HG03442 (cell line): ENCODE measurements around the gene GMIP.
A peak's percentile ranks its signal among the peaks of the same experiment; 100 is the strongest.
"Not testable (repeated sequence)": the region's sequence is repeated elsewhere in the genome, so short reads cannot be mapped to it uniquely, and the experiment has no call there.

Experiments
- ATAC-seq: cut with Tn5 transposase; IDR thresholded peaks from one replicate; pipeline ENCODE4 v1.9.1; 2021; ENCODE audit warnings: mild to moderate bottlenecking, moderate library complexity; ENCODE audit not compliant: unreplicated experiment

GMIP gene

GRCh38 chr19:19643158-19644053 is at the start of gene GMIP:
TSS of gene GMIP (minus strand) at chr19:19643657. CDS start at chr19:19643529, 128 bp downstream.
- ATAC-seq, result peak; percentile 64

GRCh38 chr19:19691683-19692082 is 48.2 kb upstream of the GMIP start:
- ATAC-seq, result no peak

- ATAC-seq, result not testable (repeated sequence)
These were observed 45.6 kb upstream of the GMIP start for GRCh38 chr19:19689023-19689422.

- ATAC-seq, result no peak
These were observed 43.6 kb upstream of the GMIP start for GRCh38 chr19:19687090-19687489.

GRCh38 chr19:19686580-19686979 is 43.1 kb upstream of the GMIP start:
- ATAC-seq, result no peak

GRCh38 chr19:19686119-19686518 is 42.7 kb upstream of the GMIP start:
- ATAC-seq, result not testable (repeated sequence)

- ATAC-seq, result no peak
These were observed 36.0 kb upstream of the GMIP start for GRCh38 chr19:19679176-19680073.

- no peak for ATAC-seq
These were observed 34.1 kb upstream of the GMIP start for GRCh38 chr19:19677579-19677978.

- no peak for ATAC-seq
These were observed 30.9 kb upstream of the GMIP start for GRCh38 chr19:19674315-19674714.

GRCh38 chr19:19672816-19673215 is 29.4 kb upstream of the GMIP start:
- ATAC-seq, result no peak

GRCh38 chr19:19670070-19670551 is 26.7 kb upstream of the GMIP start:
- no peak for ATAC-seq

- peak; percentile 57 for ATAC-seq
These were observed 25.0 kb upstream of the GMIP start, which contains the start of gene ZNF101 for GRCh38 chr19:19668230-19669012. TSS of gene ZNF101 (plus strand) at chr19:19668839. CDS start at chr19:19668964, 125 bp downstream.

GRCh38 chr19:19665420-19665948 is 22.0 kb upstream of the GMIP start:
- ATAC-seq, result not testable (repeated sequence)

GRCh38 chr19:19663256-19664120 is 20.0 kb upstream of the GMIP start, which contains the start of gene ATP13A1:
TSS of gene ATP13A1 (minus strand) at chr19:19663676. CDS start at chr19:19663666, 10 bp downstream.
- ATAC-seq, result peak; percentile 76

GRCh38 chr19:19662871-19663255 is 19.4 kb upstream of the GMIP start:
- ATAC-seq, result no peak

GRCh38 chr19:19662344-19662743 is 18.9 kb upstream of the GMIP start:
- no peak for ATAC-seq

- ATAC-seq, result peak; percentile 28
These were observed 18.3 kb upstream of the GMIP start for GRCh38 chr19:19661675-19662251.

GRCh38 chr19:19661141-19661674 is 17.8 kb upstream of the GMIP start:
- no peak for ATAC-seq
